ENCODE measurements around the gene NALCN. TPM values are rescaled to one million over a fixed set of nuclear protein-coding genes. Genes with fewer than 3 reads are reported as not detected.

The NALCN gene
- total RNA-seq, result not detected

DNA sequence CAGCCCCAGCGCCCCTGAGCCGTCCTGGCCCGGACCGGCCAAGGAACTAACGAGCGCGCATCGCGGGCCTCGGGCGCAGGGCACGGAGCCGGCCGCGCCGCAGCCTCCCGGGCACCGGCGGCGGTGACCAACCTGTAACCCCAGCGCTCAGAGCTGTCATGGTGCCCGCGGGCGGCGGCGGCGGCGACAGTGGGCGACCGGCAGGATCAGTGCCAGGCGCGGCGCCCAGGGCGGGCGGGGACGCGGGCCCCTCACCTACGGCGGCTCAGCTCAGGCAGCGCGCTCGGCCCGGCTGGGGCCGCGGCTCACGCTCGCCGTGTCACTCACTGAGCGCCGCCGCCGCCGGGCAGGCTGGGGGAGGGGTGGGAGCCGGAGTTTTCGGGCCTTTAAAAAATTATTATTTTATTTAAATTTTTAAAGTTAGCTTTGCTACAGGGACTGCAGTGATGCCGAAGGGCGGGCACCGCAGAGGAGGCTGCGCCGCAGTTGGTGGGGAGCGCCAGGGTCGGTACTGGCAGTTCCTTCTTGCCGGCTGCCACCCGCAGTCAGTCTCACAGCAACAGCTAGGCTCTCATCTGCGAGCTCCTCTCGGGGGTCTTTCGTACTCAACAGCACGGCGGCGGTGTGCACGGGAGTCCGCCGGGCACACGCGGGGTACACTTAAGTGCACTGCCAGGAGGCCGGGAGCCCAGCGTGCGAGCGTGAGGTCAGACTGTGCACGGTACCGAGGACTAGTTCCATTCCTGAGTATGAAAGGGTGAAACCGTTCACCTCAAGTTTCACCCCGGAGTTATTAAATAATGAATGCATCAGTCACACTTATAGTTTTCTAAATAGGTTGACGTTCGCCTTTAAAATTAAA, at the start of gene NALCN:
Gene NALCN (minus strand): TSS at position 328 of the 862 bp plus-strand sequence. CDS start 17,382 bp downstream, outside the sequence.
- Mint-ChIP-seq H3K9me3 (no peaks in the 10 kb centered on the region), H3K36me3 (no peaks in the 10 kb centered on the region), H3K27ac (no peak within 1 kb of the TSS)
- peak in 1 of 2 donors; percentile 50 for ATAC-seq
- DNase-seq (ENCODE audit: low spot score in 2 of 2), result no peak

DNA sequence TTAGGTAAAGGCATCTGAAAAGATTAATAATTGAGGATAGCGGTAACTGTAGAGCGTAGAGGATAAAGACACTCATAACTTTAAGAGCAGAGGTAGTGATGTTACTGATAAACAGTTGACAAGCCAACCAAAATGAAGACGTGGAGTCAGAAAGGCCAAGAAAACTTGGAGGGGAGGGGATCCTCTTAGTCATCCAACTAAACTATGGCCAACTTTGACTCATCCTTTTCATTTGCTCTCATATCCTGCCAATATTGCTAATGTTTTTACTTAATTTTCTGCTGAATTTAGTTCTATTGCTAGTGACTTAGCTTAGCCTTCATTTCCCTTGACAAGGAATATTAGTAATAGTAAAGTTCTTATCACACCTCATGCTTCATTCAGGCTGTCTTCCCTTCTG, 49.6 kb upstream of the NALCN start:
- DNase-seq (ENCODE audit: low spot score in 2 of 2) (no peak), ATAC-seq (no peak)
- no peak overlapping the region for H3K27ac Mint-ChIP-seq
- H3K36me3 Mint-ChIP-seq, result no peaks in the 10 kb centered on the region
- H3K9me3 Mint-ChIP-seq, result peaks cover 0 to 3% of the 10 kb centered on the region in 2 donors

DNA sequence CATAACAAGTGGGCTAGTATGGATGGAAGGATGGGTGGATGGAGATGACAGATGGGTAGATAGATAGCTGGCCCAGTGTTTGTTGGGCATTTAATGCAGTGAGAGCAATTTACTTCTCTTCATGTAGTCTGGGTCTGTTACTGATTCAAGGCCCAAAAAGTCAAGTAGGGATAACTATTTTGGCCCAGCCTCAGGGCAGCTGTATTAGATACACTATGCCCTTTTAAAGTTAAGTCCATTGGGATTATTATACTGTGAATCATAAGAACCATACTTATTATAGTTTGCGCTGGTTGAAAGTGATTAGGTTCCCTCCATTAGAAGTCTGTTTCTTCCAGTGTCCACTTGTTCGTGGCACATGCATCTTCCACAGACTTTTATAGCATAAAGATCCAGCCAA, 40.9 kb upstream of the NALCN start:
- no peaks in the 10 kb centered on the region for H3K9me3 Mint-ChIP-seq
- no peak for ATAC-seq
- peaks cover 0 to 6% of the 10 kb centered on the region in 2 donors for H3K36me3 Mint-ChIP-seq
- DNase-seq (ENCODE audit: low spot score in 2 of 2), result no peak
- H3K27ac Mint-ChIP-seq, result no peak overlapping the region

DNA sequence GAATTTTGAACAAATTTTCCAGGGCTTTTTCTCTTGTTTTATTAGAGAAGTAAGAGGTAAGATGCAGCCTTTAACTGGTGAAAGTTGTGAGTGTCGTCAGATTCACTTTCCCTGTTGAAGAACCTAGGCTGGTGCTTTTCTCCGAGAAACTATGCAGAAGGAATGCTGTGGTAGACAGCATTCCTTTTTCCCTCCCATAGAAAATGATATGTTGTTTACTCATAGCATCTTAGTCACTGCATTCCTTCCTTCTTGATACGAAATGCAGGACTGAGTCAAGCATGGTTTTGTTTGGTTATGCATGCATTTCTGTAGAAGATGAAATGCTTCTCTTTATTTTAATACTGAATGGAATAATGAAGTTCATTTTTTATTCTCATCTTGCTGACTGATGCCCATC, 39.6 kb upstream of the NALCN start:
- peaks cover 0 to 6% of the 10 kb centered on the region in 2 donors for H3K36me3 Mint-ChIP-seq
- DNase-seq (ENCODE audit: low spot score in 2 of 2) (no peak), ATAC-seq (no peak)

DNA sequence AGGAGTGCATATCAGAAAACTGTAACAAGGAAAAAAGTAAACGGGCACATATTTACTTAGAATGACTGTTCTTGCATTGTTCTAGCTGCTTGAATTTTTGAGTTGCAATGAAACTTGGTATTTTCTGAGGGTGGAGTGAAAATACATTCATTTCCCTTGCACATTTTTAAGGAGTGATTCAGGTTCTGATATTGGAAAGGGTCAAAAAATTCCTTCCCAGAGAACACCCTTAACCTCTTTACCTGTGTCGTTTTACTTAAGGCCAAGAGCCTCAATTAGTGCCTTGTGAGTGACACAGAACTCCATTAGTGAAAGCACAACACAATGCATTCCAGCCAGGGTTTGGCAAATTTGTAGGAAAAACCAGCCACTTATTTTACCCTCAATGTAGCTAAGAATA, 38.5 kb upstream of the NALCN start:
- Mint-ChIP-seq H3K36me3 (peaks cover 0 to 6% of the 10 kb centered on the region in 2 donors), H3K9me3 (no peaks in the 10 kb centered on the region), H3K27ac (no peak overlapping the region)
- ATAC-seq (no peak), DNase-seq (ENCODE audit: low spot score in 2 of 2) (no peak)

More for the DNA sequence above, 39.6 kb upstream of the NALCN start:
- Mint-ChIP-seq H3K9me3 (no peaks in the 10 kb centered on the region), H3K27ac (no peak overlapping the region)

DNA sequence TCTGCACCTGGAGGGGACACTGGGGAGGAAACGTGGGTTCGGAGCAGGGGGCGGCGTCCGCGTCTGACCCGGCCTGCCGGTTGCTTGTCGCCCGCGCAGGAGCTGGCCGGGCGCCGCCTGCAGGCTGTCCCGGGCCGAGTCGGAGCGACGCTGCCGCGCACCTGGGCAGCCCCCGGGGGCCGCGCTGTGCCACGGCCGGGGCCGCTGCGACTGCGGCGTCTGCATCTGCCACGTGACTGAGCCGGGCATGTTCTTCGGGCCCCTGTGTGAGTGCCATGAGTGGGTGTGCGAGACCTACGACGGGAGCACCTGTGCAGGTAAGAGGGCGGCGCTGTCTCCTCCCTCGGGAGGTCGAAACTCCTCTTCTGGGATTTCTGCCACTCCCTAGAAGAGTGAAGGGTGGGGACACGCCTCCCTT, 37.5 kb upstream of the NALCN start:
- DNase-seq (ENCODE audit: low spot score in 2 of 2) (no peak), ATAC-seq (peak in 1 of 2 donors; percentile 26)
- Mint-ChIP-seq H3K36me3 (peaks cover 0 to 6% of the 10 kb centered on the region in 2 donors), H3K27ac (no peak overlapping the region), H3K9me3 (no peaks in the 10 kb centered on the region)

DNA sequence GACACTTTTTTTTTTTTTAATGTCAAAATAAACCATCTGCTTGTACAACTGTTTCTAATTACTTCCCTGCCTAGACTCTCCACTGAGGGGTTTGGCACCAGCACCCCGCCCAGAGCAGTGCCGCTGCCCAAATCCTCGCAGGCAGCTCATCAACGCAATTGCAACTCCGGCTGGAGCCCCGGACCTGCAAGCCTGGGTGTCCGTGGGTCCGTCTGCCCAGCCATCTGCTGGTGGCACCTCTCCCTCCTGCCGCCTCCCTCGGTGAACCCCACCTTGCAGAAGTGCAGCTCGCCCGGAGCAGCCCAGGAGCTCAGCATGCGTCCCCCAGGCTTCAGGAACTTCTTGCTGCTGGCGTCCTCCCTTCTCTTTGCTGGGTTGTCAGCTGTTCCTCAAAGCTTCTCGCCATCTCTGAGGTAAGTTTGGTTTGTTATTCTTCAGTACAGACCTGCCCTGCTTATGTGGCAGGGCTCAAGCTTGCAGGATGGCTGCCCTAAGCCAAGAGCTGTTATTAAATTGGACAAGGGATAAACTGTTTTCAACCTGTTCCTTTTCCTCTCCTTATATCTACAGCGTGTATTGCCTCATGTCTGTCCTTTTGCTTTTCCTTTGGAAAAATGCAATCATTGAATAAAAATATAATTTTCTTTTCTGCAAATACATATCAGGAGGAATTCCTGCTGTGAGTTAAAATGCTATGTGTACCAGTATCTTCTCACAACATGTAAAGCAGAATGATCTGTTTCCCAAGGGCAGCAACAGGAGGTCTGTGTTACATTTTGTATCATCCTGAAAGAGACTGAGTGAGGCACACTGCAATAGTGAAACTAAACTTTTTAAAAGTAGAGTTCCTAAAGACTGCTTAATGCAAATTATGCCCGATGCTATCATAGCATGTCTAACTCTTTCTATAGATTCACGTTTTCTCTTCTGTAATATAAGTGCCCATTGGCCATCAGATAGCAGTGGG, 36.5 kb upstream of the NALCN start, which contains the start of gene ITGBL1:
Gene ITGBL1 (plus strand): TSS at position 157 of the 967 bp plus-strand sequence. CDS start 159 bp downstream, at position 316.
- DNase-seq (ENCODE audit: low spot score in 2 of 2) (no peak), ATAC-seq (no peak)
- no peak within 1 kb of the TSS for H3K27ac Mint-ChIP-seq
- H3K9me3 Mint-ChIP-seq, result no peaks in the 10 kb centered on the region
- peaks cover 0 to 6% of the 10 kb centered on the region in 2 donors for H3K36me3 Mint-ChIP-seq

DNA sequence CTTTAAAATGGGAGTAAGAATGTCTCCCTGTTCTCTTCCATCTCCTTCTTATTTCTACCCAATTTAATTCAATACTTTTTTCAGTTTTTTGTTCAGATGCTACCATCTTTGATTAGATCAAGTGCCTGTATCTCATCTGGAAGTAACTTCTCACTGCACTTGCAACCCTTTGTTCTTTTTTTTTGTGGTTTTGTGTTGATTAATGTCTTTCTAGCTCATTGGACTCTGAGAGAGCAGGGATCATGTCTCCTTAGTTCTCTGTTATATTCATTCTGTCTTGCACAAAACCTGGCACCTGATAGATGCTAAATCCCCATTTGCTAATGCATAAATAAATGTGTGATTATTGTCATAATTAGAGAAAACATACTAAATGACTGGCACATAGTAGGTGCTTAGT, 35.3 kb upstream of the NALCN start:
- no peak for DNase-seq (ENCODE audit: low spot score in 2 of 2)
- no peaks in the 10 kb centered on the region for H3K9me3 Mint-ChIP-seq
- no peak for ATAC-seq
- H3K36me3 Mint-ChIP-seq, result peaks cover 0 to 6% of the 10 kb centered on the region in 2 donors
- no peak overlapping the region for H3K27ac Mint-ChIP-seq

DNA sequence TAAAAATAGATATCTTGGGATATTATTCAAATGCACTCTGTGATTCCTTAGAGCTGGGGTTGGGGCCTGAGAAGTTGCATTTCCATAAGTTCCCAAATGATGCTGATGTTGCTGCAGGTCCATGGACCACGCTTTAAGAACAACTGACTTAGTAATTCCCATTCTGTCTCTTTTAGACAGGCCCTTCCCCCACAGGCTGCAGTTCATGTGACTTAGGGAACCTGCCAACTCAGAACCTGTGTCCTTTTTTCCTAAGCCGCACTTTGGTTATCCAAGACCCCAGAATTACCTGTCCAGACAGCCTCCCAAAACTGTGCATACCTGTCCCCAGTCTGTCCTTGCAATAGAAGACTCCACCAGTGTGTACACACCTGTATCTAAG, 34.4 kb upstream of the NALCN start:
- no peak for ATAC-seq
- DNase-seq (ENCODE audit: low spot score in 2 of 2), result no peak
- H3K36me3 Mint-ChIP-seq, result peaks cover 0 to 6% of the 10 kb centered on the region in 2 donors
- H3K9me3 Mint-ChIP-seq, result no peaks in the 10 kb centered on the region
- no peak overlapping the region for H3K27ac Mint-ChIP-seq

DNA sequence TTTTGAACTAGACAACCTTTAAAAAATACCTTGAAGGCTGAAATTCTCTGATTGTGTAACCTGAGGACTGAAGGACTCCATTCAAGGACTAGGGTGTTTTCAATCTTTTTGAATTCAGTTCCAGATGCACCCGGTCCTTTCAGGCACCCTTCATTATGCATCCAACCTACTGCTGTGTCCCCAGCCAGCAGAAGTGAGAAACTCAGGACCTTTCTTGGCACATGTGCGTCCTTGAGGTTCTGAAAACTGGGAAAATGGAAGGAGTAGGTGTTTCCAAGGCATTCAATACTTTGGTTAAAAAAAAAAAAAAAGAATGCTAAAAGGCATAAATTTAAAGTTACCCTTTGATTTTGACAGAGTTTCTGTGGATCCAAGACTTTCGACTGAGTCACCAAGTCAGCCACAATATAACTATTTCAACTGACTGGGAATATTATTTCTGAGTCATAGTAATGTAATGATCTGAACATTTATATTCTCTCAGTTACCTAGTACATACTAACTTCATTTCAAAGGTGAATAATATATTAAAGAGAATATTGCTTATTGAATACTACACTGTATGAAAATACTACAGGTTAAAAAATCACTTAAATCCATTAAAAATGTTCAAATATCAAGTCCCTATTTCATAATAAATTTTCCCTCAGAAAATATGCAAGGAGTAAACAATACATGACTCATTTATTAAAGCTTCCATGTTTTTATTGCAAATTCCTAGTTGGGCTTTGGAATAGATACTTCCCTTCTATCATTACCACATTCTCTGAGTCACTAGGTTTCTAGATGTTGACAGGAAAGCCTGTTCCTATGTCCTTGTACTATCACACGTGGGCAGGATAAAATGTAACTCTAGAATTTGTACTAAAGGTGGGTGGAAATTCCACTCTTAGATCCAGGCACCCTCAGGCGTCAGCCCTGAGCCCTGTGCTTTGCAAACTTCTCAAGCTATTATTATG, 33.8 kb upstream of the NALCN start:
- ATAC-seq (no peak), DNase-seq (ENCODE audit: low spot score in 2 of 2) (no peak)
- no peak overlapping the region for H3K27ac Mint-ChIP-seq
- H3K9me3 Mint-ChIP-seq, result no peaks in the 10 kb centered on the region
- peaks cover 0 to 6% of the 10 kb centered on the region in 2 donors for H3K36me3 Mint-ChIP-seq

DNA sequence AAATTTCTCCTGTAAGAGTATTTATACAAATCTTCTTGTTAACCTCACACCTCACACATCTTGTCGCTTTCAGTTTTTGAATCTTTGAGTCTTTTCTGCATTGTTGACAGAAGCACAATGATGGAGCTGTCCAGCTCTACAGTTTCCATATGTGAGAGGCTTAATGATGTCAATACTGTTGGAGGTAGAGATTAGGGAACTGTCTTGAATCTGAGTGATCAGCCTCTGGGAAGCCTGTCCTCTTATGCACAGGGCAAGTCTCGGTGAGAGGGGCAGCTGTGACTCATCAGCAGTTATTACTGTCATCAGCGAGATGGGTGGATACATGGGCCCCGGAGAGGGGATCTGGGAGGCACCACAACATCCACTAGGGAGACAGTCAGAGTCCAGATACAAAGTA, 31.5 kb upstream of the NALCN start:
- no peak overlapping the region for H3K27ac Mint-ChIP-seq
- H3K36me3 Mint-ChIP-seq, result no peaks in the 10 kb centered on the region
- H3K9me3 Mint-ChIP-seq, result no peaks in the 10 kb centered on the region
- ATAC-seq (no peak), DNase-seq (ENCODE audit: low spot score in 2 of 2) (no peak)

DNA sequence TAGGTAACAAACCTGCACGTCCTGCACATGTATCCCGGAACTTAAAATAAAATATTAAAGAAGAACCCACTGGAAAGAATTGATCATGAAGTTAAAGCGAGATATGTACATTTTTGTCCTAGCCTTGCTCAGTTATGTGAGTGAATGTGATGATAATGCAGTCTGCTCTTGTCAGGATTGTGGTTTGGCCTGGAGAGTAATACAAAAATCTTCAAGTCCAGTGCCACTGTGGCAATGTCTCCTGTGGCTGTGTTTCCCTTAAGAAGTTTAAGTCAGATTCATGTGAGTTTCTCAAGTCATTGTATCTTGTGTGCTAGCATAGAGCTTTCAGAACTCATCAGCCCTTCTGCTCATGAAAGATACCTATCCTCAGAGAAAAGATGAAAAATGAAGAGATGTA, 18.2 kb upstream of the NALCN start:
- Mint-ChIP-seq H3K9me3 (no peaks in the 10 kb centered on the region), H3K27ac (no peak overlapping the region), H3K36me3 (no peaks in the 10 kb centered on the region)
- DNase-seq (ENCODE audit: low spot score in 2 of 2), result no peak
- no peak for ATAC-seq

DNA sequence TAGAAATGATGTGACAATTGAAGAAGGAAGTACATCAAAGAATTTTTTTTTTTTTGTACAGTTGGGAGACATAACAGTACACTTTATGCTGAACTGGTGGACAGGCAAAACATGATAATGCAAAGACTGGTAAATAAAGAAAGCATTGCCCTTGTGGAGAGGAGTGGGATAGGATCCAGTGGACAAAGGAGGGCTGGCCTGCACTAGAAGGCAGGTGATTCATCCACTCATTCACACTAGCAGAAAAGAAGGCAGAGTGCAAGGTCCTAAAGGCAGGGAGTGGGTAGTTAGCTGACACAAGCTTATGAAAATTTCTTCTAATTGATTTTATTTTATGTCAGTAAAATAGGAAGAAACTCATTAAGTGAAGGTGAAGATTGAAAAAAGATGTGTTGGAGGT, 17.6 kb upstream of the NALCN start:
- DNase-seq (ENCODE audit: low spot score in 2 of 2) (no peak), ATAC-seq (no peak)
- no peak overlapping the region for H3K27ac Mint-ChIP-seq
- H3K9me3 Mint-ChIP-seq, result no peaks in the 10 kb centered on the region
- no peaks in the 10 kb centered on the region for H3K36me3 Mint-ChIP-seq

DNA sequence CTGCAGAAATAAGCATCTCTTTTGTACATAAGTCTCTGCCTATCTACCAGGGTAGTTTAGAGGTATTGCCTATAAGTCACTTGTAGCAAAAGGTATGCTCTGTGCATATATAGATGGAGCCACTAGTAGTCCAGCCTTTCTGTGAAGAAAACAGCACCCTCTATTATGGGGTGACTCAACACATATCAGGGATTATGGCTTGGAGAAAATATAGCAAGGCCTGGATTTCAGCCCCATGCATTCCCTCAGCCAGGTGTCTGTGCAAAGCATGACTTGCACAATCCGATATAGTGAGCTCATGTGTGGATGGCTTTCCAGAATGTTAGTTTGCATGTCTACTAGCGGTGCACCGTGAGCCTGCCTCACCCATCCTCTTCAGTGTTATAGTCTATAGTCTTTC, 13.4 kb upstream of the NALCN start:
- H3K27ac Mint-ChIP-seq, result no peak overlapping the region
- DNase-seq (ENCODE audit: low spot score in 2 of 2) (no peak), ATAC-seq (no peak)
- no peaks in the 10 kb centered on the region for H3K9me3 Mint-ChIP-seq
- no peaks in the 10 kb centered on the region for H3K36me3 Mint-ChIP-seq

DNA sequence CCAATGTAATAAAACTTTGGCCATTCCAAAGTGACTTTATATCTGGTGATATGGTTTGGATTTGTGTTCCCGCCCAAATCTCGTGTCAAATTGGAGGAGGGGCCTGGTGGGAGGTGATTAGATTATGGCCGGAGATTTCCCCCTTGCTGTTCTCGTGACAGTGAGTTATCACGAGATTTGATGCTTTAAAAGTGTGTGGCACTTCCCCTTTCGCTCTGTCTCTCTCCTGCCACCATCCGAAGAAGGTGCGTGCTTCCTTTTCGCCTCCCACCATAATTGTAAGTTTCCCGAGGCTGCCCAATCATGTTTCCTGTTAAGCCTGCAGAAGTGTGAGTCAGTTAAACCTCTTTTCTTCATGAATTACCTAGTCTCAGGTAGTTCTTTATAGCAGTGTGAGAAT, 9.3 kb upstream of the NALCN start:
- Mint-ChIP-seq H3K27ac (no peak overlapping the region), H3K36me3 (no peaks in the 10 kb centered on the region), H3K9me3 (no peaks in the 10 kb centered on the region)
- DNase-seq (ENCODE audit: low spot score in 2 of 2), result no peak
- ATAC-seq, result no peak

DNA sequence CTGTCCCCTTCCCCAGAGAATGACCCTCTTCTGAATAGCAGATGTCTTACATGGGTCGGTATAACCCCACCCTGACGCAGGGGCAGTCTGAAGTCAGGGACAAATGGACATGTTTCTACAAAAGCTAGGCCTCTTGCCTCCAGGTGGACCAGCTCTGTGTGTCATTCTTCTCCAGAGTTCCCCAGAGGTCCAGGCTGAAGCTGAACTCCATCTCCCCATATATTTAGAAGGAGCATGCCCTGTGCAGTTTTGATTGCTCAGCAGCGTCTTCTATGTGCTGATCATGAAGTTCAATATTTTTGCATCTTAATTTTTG, 8.8 kb upstream of the NALCN start:
- DNase-seq (ENCODE audit: low spot score in 2 of 2) (no peak), ATAC-seq (no peak)
- Mint-ChIP-seq H3K9me3 (no peaks in the 10 kb centered on the region), H3K36me3 (no peaks in the 10 kb centered on the region), H3K27ac (no peak overlapping the region)
